ENCODE data around the gene ARL14EP. TPM values are rescaled to one million over a fixed set of nuclear protein-coding genes. Genes with fewer than 3 reads are reported as not detected.

The ARL14EP gene
- total RNA-seq, 1 experiment from 2014 or later, result 22.1 TPM

GRCh38 chr11:30365793-30366517, 43.1 kb downstream of the ARL14EP start:
- TF ChIP-seq SIN3A (IDR thresholded peaks at IDR 0.05; ENCODE audit: borderline replicate concordance, insufficient read depth, low read depth, low read length) (no peak), TCF7L2 (IDR thresholded peaks at IDR 0.05; ENCODE audit: low read depth, low read length) (no peak), POLR2AphosphoS5 (IDR thresholded peaks at IDR 0.05; ENCODE audit: low read depth, low read length) (no peak), CTCF (IDR thresholded peaks at IDR 0.05) (no peak), REST (IDR thresholded peaks at IDR 0.05; ENCODE audit: insufficient read depth in 1 of 2, low read depth in 2 of 2, low read length in 1 of 2) (no peak)
- DNase-seq (ENCODE audit: low read depth, low spot score), result no peak
- Histone ChIP-seq H3K36me3 (ENCODE audit: control insufficient read depth, insufficient read depth, low read length) (no peaks in the 10 kb centered on the region), H3K27me3 (ENCODE audit: control insufficient read depth, insufficient read depth, low read length) (no peaks in the 10 kb centered on the region), H3K4me1 (ENCODE audit: control insufficient read depth, insufficient read depth, low read length) (no peaks in the 10 kb centered on the region), H3K27ac (ENCODE audit: low read length) (no peak overlapping the region), H3K9me3 (ENCODE audit: control insufficient read depth, insufficient read depth, low read depth, low read length) (no peaks in the 10 kb centered on the region), H3K4me3 (ENCODE audit: low read depth in 2 of 2, low read length in 2 of 2) (no peak overlapping the region)
- ATAC-seq, result no peak
- intact Hi-C loops (cut with micrococcal nuclease; ENCODE audit: unreplicated experiment) (no loop called here), in situ Hi-C loops (cut with HindIII; ENCODE audit: low pct_unique_long_range_greater_than_20kb, low sequenced_read_pairs) (no loop called here)
- no TSS peak for BruUV-seq (replicated peaks)
- POLR2A ChIA-PET, result no interaction called here
- CTCF ChIA-PET, result no interaction called here

GRCh38 chr11:30368394-30368793, 45.5 kb downstream of the ARL14EP start:
- H3K36me3 ChIP-seq (ENCODE audit: control insufficient read depth, insufficient read depth, low read length), result no peaks in the 10 kb centered on the region
- CTCF ChIA-PET, result no interaction called here
- TF ChIP-seq POLR2AphosphoS5 (IDR thresholded peaks at IDR 0.05; ENCODE audit: low read depth, low read length) (no peak), CTCF (IDR thresholded peaks at IDR 0.05) (no peak)
- no peak for ATAC-seq
- H3K4me3 ChIP-seq (ENCODE audit: low read depth in 2 of 2, low read length in 2 of 2), result no peak overlapping the region
- intact Hi-C loops (cut with micrococcal nuclease; ENCODE audit: unreplicated experiment) (no loop called here), in situ Hi-C loops (cut with HindIII; ENCODE audit: low pct_unique_long_range_greater_than_20kb, low sequenced_read_pairs) (no loop called here)
- DNase-seq (ENCODE audit: low read depth, low spot score), result no peak
- no peaks in the 10 kb centered on the region for H3K4me1 ChIP-seq (ENCODE audit: control insufficient read depth, insufficient read depth, low read length)
- POLR2A ChIA-PET, result no interaction called here
- no peak overlapping the region for H3K27ac ChIP-seq (ENCODE audit: low read length)
- H3K9me3 ChIP-seq (ENCODE audit: control insufficient read depth, insufficient read depth, low read depth, low read length), result no peaks in the 10 kb centered on the region
- no peaks in the 10 kb centered on the region for H3K27me3 ChIP-seq (ENCODE audit: control insufficient read depth, insufficient read depth, low read length)
- no TSS peak for BruUV-seq (replicated peaks)

Data from Panc1 (cell line).